CD4-positive, alpha-beta T cell (primary cell): ENCODE data around the gene NET1. TPM values are rescaled to one million over a fixed set of nuclear protein-coding genes. Genes with fewer than 3 reads are reported as not detected.

Experiments used
- ATAC-seq: fragments of 200-7000 bp; cut with Tn5 transposase; one replicate; pipeline ENCODE4 v1.10.0; 2022; ENCODE audit warnings: mild to moderate bottlenecking; ENCODE audit not compliant: poor library complexity
- CTCF ChIA-PET: fragments of 350-600 bp; sonication (Branson Sonifier 250); formaldehyde crosslinking; loops from one replicate; lab custom pipeline; 2021; ENCODE audit warnings: antibody characterized with exemption, inconsistent platforms; lab: Charles Lee
- POLR2A ChIA-PET: fragments of 350-600 bp; sonication (Branson Sonifier 250); formaldehyde crosslinking; loops from one replicate; lab custom pipeline; 2021; ENCODE audit warnings: antibody characterized with exemption, inconsistent platforms; lab: Charles Lee
- DNase-seq, 14 experiments: peaks; one replicate each; pipeline ENCODE4 v3.0.0-alpha.2; 2013 to 2020; ENCODE audit warnings: mixed read lengths in 2 of 14
- H3K27ac ChIP-seq, 2 donors: one replicate each; pipeline versions ENCODE4 v1.5.1 to v1.7.0; 2013; ENCODE audit warnings: low read length in 2 of 2, low read depth in 1 of 2, mild to moderate bottlenecking in 1 of 2
- H3K27me3 ChIP-seq, 2 experiments: 1 replicate in 1 of 2; 2 replicates in 1 of 2; pipeline versions ENCODE4 v1.6.1 to v1.7.0; 2013; ENCODE audit warnings: low read length in 2 of 2, control low read depth in 1 of 2, mild to moderate bottlenecking in 1 of 2, moderate library complexity in 1 of 2; ENCODE audit not compliant: insufficient read depth in 2 of 2, control insufficient read depth in 1 of 2
- H3K36me3 ChIP-seq: one replicate; pipeline ENCODE4 v1.6.1; 2013; ENCODE audit warnings: low read length, control low read depth; ENCODE audit not compliant: insufficient read depth
- H3K4me1 ChIP-seq: one replicate; pipeline ENCODE4 v1.6.1; 2013; ENCODE audit warnings: low read length, control low read depth; ENCODE audit not compliant: insufficient read depth
- H3K4me3 ChIP-seq: one replicate; pipeline ENCODE4 v1.5.1; 2013; ENCODE audit warnings: mild to moderate bottlenecking, low read length, moderate library complexity
- H3K9me3 ChIP-seq, 2 experiments: 1 replicate in 1 of 2; 2 replicates in 1 of 2; pipeline versions ENCODE4 v1.6.1 to v1.7.0; 2013; ENCODE audit warnings: low read length in 2 of 2, mild to moderate bottlenecking in 2 of 2, control low read depth in 1 of 2, moderate library complexity in 1 of 2; ENCODE audit not compliant: control insufficient read depth in 1 of 2, insufficient read depth in 1 of 2
- H3K27ac Mint-ChIP-seq: one replicate; pipeline ENCODE4 v1.8.0; 2020; ENCODE audit warnings: mixed read lengths
- H3K27me3 Mint-ChIP-seq: one replicate; pipeline ENCODE4 v1.8.0; 2021; ENCODE audit warnings: mixed read lengths
- H3K36me3 Mint-ChIP-seq: one replicate; pipeline ENCODE4 v1.8.0; 2021; ENCODE audit warnings: low read depth, mixed read lengths
- H3K4me1 Mint-ChIP-seq: one replicate; pipeline ENCODE4 v1.8.0; 2021; ENCODE audit warnings: low read depth, mixed read lengths
- H3K4me3 Mint-ChIP-seq: one replicate; pipeline ENCODE4 v1.8.0; 2020; ENCODE audit warnings: mild to moderate bottlenecking, mixed read lengths
- H3K9me3 Mint-ChIP-seq: one replicate; pipeline ENCODE4 v1.8.0; 2020; ENCODE audit warnings: mixed read lengths
- intact Hi-C, 2 experiments: fragments of 100-400 bp; cut with DNase I in 1 of 2; cut with micrococcal nuclease in 1 of 2; formaldehyde crosslinking; loops; one replicate each; pipeline versions ENCODE4 v1.15.1 to v1.9.0; 2023 to 2025; cut with DNase I, micrococcal nuclease
- polyA plus RNA-seq, 2 donors: library from polyadenylated mRNA; unstranded; fragments of 120-200 nt; gene quantifications; one replicate each; pipeline ENCODE4 v1.2.1, GENCODE V29; 2013
- total RNA-seq, 174 experiments: library from RNA in 2 of 174; stranded (reverse) in 2 of 174; gene quantifications; one replicate each; pipeline ENCODE4 v1.2.3 and lab custom pipeline; 2021 to 2026
- TF ChIP-seq, protein P1 (sequence below): fragments of 200-600 bp; IDR thresholded peaks from one replicate; pipeline ENCODE4 v1.8.0; 2022; ENCODE audit warnings: antibody characterized with exemption, mild to moderate bottlenecking

Gene NET1, protein sequence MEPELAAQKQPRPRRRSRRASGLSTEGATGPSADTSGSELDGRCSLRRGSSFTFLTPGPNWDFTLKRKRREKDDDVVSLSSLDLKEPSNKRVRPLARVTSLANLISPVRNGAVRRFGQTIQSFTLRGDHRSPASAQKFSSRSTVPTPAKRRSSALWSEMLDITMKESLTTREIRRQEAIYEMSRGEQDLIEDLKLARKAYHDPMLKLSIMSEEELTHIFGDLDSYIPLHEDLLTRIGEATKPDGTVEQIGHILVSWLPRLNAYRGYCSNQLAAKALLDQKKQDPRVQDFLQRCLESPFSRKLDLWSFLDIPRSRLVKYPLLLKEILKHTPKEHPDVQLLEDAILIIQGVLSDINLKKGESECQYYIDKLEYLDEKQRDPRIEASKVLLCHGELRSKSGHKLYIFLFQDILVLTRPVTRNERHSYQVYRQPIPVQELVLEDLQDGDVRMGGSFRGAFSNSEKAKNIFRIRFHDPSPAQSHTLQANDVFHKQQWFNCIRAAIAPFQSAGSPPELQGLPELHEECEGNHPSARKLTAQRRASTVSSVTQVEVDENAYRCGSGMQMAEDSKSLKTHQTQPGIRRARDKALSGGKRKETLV
- total RNA-seq (10 to 100 TPM; 29.0 to 30.5 TPM), total RNA-seq (lab: John Stamatoyannopoulos, UW) (13.5 to 137 (median 41.2) reads per million in 172 experiments)
- 13.3 TPM for polyA plus RNA-seq (2013, experiment 1 of 2)
- polyA plus RNA-seq (2013, experiment 2 of 2) = 13.8 TPM

DNA sequence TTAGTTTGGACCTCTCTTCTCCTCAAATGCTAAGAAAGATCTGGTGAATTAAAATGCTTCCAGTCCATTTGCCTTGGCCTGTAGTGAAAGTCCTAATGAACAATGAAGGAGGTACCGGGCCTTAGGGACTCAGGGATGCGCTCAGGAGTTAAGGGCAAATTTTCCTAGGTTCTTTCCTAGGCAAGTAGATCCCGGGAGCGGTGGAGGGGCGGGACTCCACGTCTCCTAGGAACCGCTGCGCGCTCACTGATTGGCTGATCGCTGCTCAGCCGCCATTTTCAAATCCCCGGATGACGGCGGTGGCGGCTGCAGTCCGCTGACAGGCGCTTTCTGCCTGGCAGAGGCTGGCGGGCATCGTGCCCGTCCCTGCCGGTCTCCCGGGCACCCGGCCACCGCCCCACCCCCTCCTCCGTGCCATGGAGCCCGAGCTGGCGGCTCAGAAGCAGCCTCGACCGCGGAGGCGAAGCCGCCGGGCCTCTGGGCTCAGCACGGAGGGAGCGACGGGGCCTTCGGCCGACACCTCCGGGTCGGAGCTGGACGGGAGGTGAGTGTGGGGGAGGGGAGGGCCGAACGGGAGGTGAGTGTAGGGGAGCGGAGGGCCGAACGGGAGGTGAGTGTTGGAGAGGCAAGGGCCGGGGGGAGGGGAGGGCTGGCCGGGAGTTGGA lies at the start of gene NET1:
NET1 (plus strand) TSS at position 281 of the 665 bp plus-strand sequence; CDS start at position 417, 136 bp downstream.
- no peak within 1 kb of the TSS for H3K27ac ChIP-seq
- H3K4me3 ChIP-seq = peak within 1 kb of the TSS; percentile 57
- ChIA-PET CTCF (no interaction called here), POLR2A (no interaction called here)
- no peaks in the 10 kb centered on the region for H3K36me3 Mint-ChIP-seq
- peaks cover 9% of the 10 kb centered on the region for H3K4me1 ChIP-seq
- TF ChIP-seq, protein P1, sequence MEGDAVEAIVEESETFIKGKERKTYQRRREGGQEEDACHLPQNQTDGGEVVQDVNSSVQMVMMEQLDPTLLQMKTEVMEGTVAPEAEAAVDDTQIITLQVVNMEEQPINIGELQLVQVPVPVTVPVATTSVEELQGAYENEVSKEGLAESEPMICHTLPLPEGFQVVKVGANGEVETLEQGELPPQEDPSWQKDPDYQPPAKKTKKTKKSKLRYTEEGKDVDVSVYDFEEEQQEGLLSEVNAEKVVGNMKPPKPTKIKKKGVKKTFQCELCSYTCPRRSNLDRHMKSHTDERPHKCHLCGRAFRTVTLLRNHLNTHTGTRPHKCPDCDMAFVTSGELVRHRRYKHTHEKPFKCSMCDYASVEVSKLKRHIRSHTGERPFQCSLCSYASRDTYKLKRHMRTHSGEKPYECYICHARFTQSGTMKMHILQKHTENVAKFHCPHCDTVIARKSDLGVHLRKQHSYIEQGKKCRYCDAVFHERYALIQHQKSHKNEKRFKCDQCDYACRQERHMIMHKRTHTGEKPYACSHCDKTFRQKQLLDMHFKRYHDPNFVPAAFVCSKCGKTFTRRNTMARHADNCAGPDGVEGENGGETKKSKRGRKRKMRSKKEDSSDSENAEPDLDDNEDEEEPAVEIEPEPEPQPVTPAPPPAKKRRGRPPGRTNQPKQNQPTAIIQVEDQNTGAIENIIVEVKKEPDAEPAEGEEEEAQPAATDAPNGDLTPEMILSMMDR = no peak
- H3K27me3 Mint-ChIP-seq = peaks cover 10% of the 10 kb centered on the region
- H3K9me3 Mint-ChIP-seq = no peaks in the 10 kb centered on the region
- no peak within 1 kb of the TSS for H3K27ac Mint-ChIP-seq
- ATAC-seq = peak; percentile 89
- H3K9me3 ChIP-seq = peaks cover 0 to 5% of the 10 kb centered on the region in 2 experiments
- peaks cover 6 to 10% of the 10 kb centered on the region in 2 experiments for H3K27me3 ChIP-seq
- peak within 1 kb of the TSS; percentile 88 for H3K4me3 Mint-ChIP-seq
- peaks cover 4% of the 10 kb centered on the region for H3K4me1 Mint-ChIP-seq
- DNase-seq = peak; percentile 31 to 81 (median 55)
- no peaks in the 10 kb centered on the region for H3K36me3 ChIP-seq
- intact Hi-C loops = no loop called here

DNA sequence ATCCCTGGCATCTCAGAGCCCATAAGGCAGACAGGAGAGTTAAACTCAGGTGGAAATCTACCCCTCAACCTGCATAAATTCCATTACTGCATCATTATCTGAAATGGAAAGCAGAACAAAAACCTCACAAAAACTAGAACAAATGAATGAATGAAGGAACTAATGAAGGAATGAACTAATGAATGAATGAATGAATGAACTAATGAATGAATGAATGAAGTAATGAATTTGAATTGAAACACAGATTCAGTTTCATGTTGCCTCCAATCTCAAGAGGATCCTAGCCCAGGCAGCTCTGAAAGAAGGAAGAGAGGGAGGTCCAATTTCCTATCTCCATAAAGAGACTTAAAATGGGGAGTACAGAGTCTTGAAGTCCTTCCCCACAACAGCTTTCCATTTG lies 49.5 kb upstream of the NET1 start:
- H3K36me3 Mint-ChIP-seq = no peaks in the 10 kb centered on the region
- ATAC-seq = no peak
- POLR2A ChIA-PET = no interaction called here
- H3K9me3 ChIP-seq = no peaks in the 10 kb centered on the region
- no peaks in the 10 kb centered on the region for H3K9me3 Mint-ChIP-seq
- intact Hi-C loops = no loop called here
- H3K27me3 Mint-ChIP-seq = peaks cover 12% of the 10 kb centered on the region
- DNase-seq = no peak
- H3K27me3 ChIP-seq = no peaks in the 10 kb centered on the region
- no peaks in the 10 kb centered on the region for H3K4me1 Mint-ChIP-seq
- TF ChIP-seq, protein P1 = no peak
- H3K4me3 ChIP-seq = no peak overlapping the region
- no peak overlapping the region for H3K4me3 Mint-ChIP-seq
- CTCF ChIA-PET = no interaction called here
- H3K36me3 ChIP-seq = no peaks in the 10 kb centered on the region
- H3K27ac Mint-ChIP-seq = no peak overlapping the region
- no peak overlapping the region for H3K27ac ChIP-seq
- no peaks in the 10 kb centered on the region for H3K4me1 ChIP-seq

DNA sequence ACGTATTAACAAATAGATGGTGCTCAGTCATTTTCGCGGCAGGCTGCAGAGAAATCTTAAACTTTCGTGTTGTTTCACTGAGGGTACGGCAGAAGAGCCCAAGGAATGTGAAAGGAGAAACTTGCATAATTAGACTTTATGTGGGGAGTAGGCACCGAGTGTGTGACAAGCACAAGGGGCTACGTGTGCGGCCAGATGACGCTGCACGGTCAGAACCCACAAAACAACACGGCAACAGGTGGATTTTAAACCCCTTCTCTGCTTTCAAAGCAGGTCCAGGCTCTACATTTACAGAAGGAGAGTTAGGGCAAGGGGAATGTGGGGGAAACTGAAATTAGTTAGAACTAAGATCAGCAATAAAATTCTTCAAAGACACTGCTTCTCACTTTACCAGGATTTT lies 48.0 kb upstream of the NET1 start:
- Mint-ChIP-seq H3K4me3 (no peak overlapping the region), H3K27ac (no peak overlapping the region), H3K27me3 (peaks cover 5% of the 10 kb centered on the region), H3K9me3 (no peaks in the 10 kb centered on the region), H3K36me3 (no peaks in the 10 kb centered on the region), H3K4me1 (peaks cover 2% of the 10 kb centered on the region)
- no peak for DNase-seq
- TF ChIP-seq, protein P1 = no peak
- POLR2A ChIA-PET = no interaction called here
- intact Hi-C loops = no loop called here
- Histone ChIP-seq H3K4me1 (no peaks in the 10 kb centered on the region), H3K36me3 (no peaks in the 10 kb centered on the region), H3K9me3 (no peaks in the 10 kb centered on the region), H3K27ac (no peak overlapping the region), H3K4me3 (no peak overlapping the region), H3K27me3 (no peaks in the 10 kb centered on the region)
- no peak for ATAC-seq
- CTCF ChIA-PET = no interaction called here
